HEK293 (cell line): ENCODE results near the gene PBX2.

Experiments used
- CTCF ChIP-seq: fragments of 450-650 bp; formaldehyde crosslinking; IDR thresholded peaks from 2 replicates; pipeline ENCODE4 v1.5.1; 2016; ENCODE audit warnings: missing biosample characterization, missing genetic modification characterization
- ZNF157 ChIP-seq: fragments of 450-650 bp; formaldehyde crosslinking; IDR thresholded peaks from 2 replicates; pipeline ENCODE4 v1.5.1; 2016; ENCODE audit warnings: missing biosample characterization, missing genetic modification characterization
- ZNF24 ChIP-seq: fragments of 450-650 bp; formaldehyde crosslinking; IDR thresholded peaks from 2 replicates; pipeline ENCODE4 v1.5.1; 2016; ENCODE audit warnings: missing biosample characterization, missing genetic modification characterization

- TF ChIP-seq CTCF (no peak), ZNF157 (tag by site-specific recombination) (no peak), ZNF24 (tag by site-specific recombination) (no peak)
Measured at GRCh38 chr6:32208996-32209395, 19.0 kb upstream of the PBX2 start.
